Heart left ventricle (tissue), 13 donors: Measurements from ENCODE around the gene GAPDH.

ENCODE experiments used
- POLR2A ChIP-seq, 2 donors: fragments of 450-650 bp; IDR thresholded peaks; one replicate each; pipeline ENCODE4 v1.6.1; 2017; ENCODE audit warnings: antibody characterized with exemption in 2 of 2, mild to moderate bottlenecking in 2 of 2, moderate library complexity in 2 of 2
- TF ChIP-seq, protein P1 (sequence below), 12 donors: fragments of 200-600 bp; sonication (generic) in 4 of 12; IDR thresholded peaks; one replicate each; pipeline versions ENCODE4 v1.5.0 to v1.8.0; 2018 to 2022; ENCODE audit warnings: antibody characterized with exemption in 12 of 12, mild to moderate bottlenecking in 5 of 12
- donor health status: ischemic (EF 13 %, LVEDD 7.1; RV severe dilation, severe dysfunction).
- donor health status: DM: no; HTN: yes; CAD: no.
- donor health status: DM: no; HTN: no; CAD: no.
- donor health status: ischemic (EF 25% LVEDD 6.9; RV normal size, moderate dysfunction).
- donor health status: ischemic (EF 25% LVEDD 5.7; RV mildly dilated, moderate dysfunction).
- donor health status: ischemic (EF 35%, LVEDD 5.7; RV mildly dilated, moderate dysfunction).
- donor health status: nonischemic (EF 11% LVEDD 7.7; RV severe dilation, severe dysfunction).
- donor health status: DM: yes; HTN: yes; CAD: no.
- donor health status: PGD.
- donor health status: ischemic (EF 29% LVEDD 5.4; RV normal size, mild dysfunction).
- donor health status: nonischemic (EF 23%, LVEDD 6.1; RV moderate dilation, normal function).

DNA sequence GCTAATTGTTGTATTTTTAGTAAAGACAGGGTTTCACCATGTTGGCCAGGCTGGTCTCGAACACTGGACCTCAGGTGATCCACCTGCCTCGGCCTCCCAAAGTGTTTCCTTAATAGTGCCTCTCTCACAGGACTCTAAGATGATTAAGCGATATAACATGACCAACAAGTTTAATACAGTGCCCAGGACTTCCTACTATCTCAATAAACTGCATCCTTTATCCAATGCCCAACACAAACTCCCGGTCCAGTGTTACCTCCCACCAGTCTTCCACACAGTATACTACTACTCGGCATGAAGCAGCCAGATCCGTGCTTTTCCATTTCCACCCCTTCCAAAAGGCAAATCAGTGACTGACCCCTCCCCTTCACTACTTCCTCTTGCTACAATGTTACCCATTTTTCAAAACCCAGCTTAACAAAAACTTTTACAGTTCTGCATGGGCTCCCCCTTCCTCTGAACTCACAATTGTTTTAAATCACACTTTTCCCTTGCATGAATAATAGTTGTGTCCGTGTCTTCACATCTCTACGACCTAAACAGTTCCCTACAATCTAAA lies 32.9 kb downstream of the GAPDH start:
- TF ChIP-seq, protein P1, sequence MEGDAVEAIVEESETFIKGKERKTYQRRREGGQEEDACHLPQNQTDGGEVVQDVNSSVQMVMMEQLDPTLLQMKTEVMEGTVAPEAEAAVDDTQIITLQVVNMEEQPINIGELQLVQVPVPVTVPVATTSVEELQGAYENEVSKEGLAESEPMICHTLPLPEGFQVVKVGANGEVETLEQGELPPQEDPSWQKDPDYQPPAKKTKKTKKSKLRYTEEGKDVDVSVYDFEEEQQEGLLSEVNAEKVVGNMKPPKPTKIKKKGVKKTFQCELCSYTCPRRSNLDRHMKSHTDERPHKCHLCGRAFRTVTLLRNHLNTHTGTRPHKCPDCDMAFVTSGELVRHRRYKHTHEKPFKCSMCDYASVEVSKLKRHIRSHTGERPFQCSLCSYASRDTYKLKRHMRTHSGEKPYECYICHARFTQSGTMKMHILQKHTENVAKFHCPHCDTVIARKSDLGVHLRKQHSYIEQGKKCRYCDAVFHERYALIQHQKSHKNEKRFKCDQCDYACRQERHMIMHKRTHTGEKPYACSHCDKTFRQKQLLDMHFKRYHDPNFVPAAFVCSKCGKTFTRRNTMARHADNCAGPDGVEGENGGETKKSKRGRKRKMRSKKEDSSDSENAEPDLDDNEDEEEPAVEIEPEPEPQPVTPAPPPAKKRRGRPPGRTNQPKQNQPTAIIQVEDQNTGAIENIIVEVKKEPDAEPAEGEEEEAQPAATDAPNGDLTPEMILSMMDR (IDR thresholded peaks at IDR 0.05) = no peak
- no peak for TF ChIP-seq POLR2A (IDR thresholded peaks at IDR 0.05)
